HG03025 (cell line): ENCODE results near the gene UBAC2.
"Not testable (repeated sequence)": the region's sequence is repeated elsewhere in the genome, so short reads cannot be mapped to it uniquely, and the experiment has no call there.

Experiments used
- ATAC-seq: cut with Tn5 transposase; IDR thresholded peaks from one replicate; pipeline ENCODE4 v1.9.1; 2021; ENCODE audit warnings: mild to moderate bottlenecking, moderate library complexity; ENCODE audit not compliant: unreplicated experiment, low FRiP score

UBAC2 gene

DNA sequence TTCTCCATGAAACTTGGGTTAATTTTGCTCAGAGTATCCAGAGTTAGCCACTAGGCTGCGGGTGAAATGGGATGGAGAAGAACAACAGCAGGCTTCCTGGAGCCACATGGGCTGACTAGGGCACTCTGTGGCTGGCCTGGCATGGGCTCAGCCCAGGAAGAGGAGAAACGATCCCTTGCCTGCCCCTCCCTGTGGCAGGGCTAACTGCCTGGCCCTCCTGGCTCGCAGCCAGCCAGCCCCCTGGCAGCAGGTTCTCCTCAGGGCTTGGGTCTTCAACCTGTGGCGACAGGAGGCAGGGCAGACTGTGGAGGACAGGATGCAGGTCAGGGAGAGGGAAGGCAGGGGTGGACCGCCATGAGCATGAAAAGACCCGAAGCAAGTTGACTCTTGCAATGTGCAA is 185.3 kb downstream of the UBAC2 start:
- no peak for ATAC-seq

- no peak for ATAC-seq
These were observed 185.8 kb downstream of the UBAC2 start for GRCh38 chr13:99386495-99386894.

- ATAC-seq = no peak
These were observed 186.5 kb downstream of the UBAC2 start for GRCh38 chr13:99386911-99387788.

DNA sequence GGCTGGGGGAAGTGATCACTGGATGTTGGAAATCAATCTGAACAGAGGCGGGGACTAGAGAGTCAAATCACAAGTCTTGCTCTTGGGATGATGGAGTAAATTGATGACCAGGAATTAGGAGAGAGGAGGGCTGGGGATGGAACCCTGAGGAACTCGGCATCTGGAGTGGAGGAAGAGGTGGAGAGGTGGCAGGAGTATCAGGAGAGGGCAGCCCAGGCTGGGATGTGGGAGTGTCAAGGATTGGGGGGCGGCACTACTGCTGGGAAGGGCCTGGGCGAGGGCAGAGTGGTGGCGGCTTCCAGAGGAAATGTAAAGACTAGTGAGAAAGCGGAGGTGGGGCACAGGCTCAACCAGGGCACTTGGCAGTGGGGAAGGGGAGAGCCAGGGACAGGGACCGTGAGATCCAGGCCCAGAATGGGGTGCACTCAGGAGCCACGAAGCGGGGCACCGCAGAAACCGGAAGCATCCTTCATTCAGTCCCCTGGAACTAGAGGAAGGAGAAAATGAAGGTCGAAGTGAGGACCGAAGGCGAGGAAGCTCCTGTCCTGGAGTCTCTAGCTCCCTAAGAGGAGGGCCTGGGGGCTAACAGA is 187.8 kb downstream of the UBAC2 start:
- ATAC-seq = no peak

- ATAC-seq = not testable (repeated sequence)
These were observed 188.4 kb downstream of the UBAC2 start for GRCh38 chr13:99389094-99389493.

GRCh38 chr13:99389520-99390304 is 189.1 kb downstream of the UBAC2 start:
- ATAC-seq = no peak

- ATAC-seq = no peak
These were observed 189.9 kb downstream of the UBAC2 start for GRCh38 chr13:99390601-99391000.

- ATAC-seq = no peak
These were observed 191.3 kb downstream of the UBAC2 start for GRCh38 chr13:99391781-99392469.

DNA sequence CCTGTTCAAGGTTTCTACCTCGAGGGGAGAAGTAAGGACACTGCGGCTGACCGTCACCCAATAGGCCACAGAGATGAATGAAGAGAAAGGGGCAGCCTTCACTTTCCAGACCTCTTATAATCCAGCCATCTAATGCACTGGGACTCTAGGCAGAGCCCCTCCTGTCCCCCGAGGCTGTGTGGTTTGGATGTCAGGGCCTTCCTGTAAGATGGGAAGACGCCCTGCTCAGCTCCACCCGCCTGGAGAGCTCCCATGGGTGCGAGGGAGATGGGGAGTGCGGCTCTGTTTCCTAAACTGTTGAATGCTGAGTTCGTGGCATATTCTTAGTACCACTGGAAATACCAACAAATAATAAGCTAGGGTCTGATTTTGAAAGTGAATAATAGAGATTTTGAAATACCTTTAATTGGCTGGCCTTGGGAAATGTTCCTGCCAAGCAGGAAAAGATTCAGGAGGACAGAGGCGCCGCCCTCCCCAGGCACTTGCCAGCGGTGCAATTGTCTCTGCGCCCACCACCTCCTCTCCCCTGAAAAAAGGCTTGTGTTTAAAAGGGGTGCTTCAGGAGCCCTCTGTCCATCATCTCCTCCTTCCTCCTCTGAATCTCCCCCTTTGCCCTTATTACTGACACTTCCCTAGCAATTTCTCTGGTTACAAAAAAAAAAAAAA is 191.9 kb downstream of the UBAC2 start:
- no peak for ATAC-seq

DNA sequence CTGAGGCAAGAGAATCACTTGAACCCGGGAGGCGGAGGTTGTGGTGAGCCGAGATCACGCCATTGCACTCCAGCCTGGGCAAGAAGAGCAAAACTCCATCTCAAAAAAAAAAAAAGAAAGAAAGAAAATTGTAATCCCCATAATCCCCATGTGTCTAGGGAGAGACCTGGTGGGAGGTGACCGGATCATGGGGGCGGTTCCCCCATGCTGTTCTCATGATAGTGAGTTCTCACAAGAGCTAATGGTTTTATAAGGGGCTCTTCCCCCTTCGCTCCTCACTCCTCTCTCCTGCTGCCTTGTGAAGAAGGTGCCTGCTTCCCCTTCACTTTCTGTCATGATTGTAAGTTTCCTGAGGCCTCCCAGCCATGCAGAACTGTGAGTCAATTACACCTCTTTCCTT is 192.7 kb downstream of the UBAC2 start:
- not testable (repeated sequence) for ATAC-seq

GRCh38 chr13:99393791-99394735 is 193.4 kb downstream of the UBAC2 start:
- no peak for ATAC-seq

DNA sequence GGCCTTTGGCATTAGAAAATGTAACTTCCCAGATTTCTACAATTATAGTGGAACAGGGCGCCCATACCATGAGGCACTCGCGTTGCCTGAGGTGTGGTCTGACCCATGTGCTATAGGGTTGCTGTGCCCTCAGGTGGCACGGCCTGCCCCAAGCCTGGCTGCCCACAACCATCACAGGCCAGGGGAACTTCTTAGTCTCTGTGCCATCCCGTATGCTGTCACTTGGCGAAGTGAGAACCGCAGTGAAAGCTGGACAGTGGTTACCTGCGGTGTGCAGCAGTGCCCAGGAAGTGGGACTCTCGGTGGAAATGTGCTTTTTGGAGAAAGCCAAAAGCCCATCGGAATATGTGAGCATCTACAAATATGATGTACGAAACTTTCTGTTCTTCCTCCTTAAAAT is 194.8 kb downstream of the UBAC2 start:
- ATAC-seq = no peak

DNA sequence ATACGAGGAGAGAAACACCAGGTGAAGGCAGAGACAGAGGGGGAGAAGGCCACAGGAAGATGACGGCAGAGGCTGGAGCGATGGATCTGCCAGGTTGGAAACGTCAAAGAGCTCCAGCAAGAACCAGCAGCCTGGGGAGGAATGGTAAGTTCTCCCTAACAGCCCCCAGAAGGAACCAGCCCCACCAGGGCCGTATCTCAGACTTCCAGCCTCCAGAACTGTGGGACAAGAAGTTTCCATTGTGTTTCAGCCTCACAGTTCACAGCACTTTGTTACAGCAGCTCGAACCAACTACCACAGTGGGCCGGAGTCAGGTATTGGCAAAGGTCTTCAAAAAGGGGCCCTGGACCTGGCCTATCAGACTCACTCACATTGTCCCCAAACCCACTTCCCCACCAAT is 195.8 kb downstream of the UBAC2 start:
- no peak for ATAC-seq

DNA sequence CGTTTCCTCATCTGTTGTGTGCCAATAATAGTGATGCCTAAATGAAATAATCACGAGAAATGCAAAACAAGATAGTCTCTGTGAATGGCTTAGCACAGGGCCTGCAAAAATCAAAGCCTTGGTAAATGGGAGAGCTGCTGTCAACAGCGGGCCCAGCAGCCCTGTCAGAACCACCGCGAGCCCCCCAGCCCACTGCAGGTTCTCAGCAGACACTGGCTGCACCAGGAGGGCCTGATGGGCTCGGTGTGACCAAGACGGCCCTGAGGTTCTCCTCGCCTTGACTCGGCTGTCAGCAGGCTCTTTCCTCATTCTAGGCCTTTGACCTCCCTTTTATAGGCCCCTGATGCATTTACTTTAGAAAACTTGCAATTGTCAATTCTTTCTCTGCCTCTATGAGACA is 197.4 kb downstream of the UBAC2 start:
- ATAC-seq = no peak

DNA sequence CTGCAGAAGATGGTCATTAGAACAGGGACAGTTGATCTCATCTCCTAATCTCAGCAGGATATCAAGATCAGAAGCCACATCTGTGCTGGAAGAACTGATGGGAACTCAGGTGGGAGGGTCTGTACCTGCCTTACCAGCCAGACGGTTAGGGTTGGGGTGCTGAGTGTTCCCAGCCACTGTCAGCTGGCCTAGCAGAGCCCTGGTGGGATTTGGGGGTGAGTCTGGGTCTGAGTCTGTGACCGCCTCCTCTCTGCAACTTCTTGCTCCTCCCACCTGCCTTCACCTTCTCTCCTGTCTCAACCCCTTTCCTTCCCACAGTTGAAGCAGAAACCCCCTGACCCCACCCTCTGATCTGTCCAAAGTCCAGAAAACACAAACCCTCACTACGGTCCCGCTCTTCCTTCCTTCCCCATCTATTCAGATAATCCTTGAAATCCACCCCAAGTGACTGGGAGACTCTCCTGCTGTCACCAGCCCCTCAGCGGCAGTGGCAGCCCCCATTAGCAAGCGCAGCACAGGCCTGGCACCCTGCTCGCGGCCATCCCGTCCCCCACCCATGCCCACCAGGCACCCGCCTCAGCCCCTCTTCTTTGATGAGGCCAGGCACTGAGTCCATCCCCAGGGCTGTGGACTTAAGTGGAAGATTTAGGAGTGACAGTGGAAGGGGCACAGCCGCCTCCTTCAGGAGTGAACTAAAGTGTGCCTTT is 198.4 kb downstream of the UBAC2 start:
- ATAC-seq = no peak

- no peak for ATAC-seq
These were observed 198.9 kb downstream of the UBAC2 start for GRCh38 chr13:99399623-99399974.

GRCh38 chr13:99403458-99403971 is 202.9 kb downstream of the UBAC2 start:
- ATAC-seq = no peak

DNA sequence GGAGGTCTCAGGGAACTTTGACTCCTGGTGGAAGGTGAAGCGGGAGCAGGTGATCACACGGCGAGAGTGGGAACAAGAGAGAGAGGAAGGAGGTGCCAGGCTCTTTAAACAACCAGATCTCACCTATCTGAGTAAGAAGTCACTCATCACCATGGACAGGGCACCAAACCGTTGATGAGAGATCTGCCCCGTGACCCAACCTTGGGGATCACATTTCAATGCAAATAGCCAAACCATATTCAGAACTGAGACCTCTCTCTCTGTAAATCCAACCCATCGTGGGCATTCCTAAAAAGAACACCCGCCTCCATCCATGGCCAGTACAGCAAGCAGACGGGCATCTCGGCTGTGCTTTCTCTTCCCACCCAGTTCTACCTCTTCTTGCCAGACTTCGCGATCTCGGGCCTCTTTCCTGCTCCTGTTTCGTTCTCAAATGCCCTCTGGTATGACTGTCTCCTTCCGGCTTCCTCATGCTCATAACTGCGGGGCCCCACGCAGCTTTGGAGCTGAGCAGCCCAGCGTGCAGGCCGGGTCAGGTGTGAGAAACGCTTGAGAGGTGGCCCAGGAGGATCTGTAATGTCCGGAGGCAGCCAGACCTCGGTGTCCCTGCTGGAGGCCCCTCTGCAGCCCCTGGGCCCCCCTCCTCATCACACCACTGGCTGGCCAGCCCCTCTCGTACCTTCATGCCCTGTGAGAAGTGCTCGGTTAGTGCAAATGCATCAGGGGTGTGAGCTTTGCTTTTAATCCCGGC is 203.5 kb downstream of the UBAC2 start:
- no peak for ATAC-seq
